Mesenchymal stem cell (in vitro differentiated cells and primary cell): ENCODE data around the gene DHX32.
"Not testable (repeated sequence)": the region's sequence is repeated elsewhere in the genome, so short reads cannot be mapped to it uniquely, and the experiment has no call there.

Experiments used
- DNase-seq: peaks from one replicate; pipeline ENCODE4 v3.0.0-alpha.2; 2013
- H2AFZ ChIP-seq: one replicate; pipeline ENCODE4 v1.6.1; 2013; ENCODE audit warnings: low read depth, mild to moderate bottlenecking, control low read depth, inconsistent platforms, low read length, moderate library complexity
- H2AK5ac ChIP-seq: 2 replicates; pipeline ENCODE4 v1.6.1; 2013; ENCODE audit warnings: low read length, moderate library complexity, mild to moderate bottlenecking, inconsistent platforms; ENCODE audit not compliant: severe bottlenecking
- H2BK120ac ChIP-seq: one replicate; pipeline ENCODE4 v1.6.1; 2013; ENCODE audit warnings: low read depth, mild to moderate bottlenecking, inconsistent platforms, low read length, moderate library complexity
- H2BK12ac ChIP-seq, 2 experiments: one replicate each; pipeline ENCODE4 v1.6.1; 2013; ENCODE audit warnings: inconsistent platforms in 2 of 2, low read length in 2 of 2, mild to moderate bottlenecking in 2 of 2, moderate library complexity in 2 of 2, control low read depth in 1 of 2
- H2BK15ac ChIP-seq: one replicate; pipeline ENCODE4 v1.6.1; 2013; ENCODE audit warnings: mild to moderate bottlenecking, low read depth, inconsistent platforms; ENCODE audit not compliant: poor library complexity, severe bottlenecking
- H2BK5ac ChIP-seq: 2 replicates; pipeline ENCODE4 v1.6.1; 2013; ENCODE audit warnings: low read depth, mild to moderate bottlenecking, low read length, control low read depth, inconsistent platforms; ENCODE audit not compliant: poor library complexity, severe bottlenecking
- H3K14ac ChIP-seq, 2 experiments: one replicate each; pipeline ENCODE4 v1.6.1; 2013; ENCODE audit warnings: inconsistent platforms in 2 of 2, low read length in 2 of 2, control low read depth in 1 of 2, mild to moderate bottlenecking in 1 of 2, moderate library complexity in 1 of 2
- H3K18ac ChIP-seq, 2 experiments: one replicate each; pipeline ENCODE4 v1.6.1; 2013; ENCODE audit warnings: inconsistent platforms in 2 of 2, low read length in 2 of 2, control low read depth in 1 of 2, low read depth in 1 of 2, mild to moderate bottlenecking in 1 of 2
- H3K23ac ChIP-seq, 2 experiments: one replicate each; pipeline ENCODE4 v1.6.1; 2013; ENCODE audit warnings: inconsistent platforms in 2 of 2, low read length in 2 of 2, mild to moderate bottlenecking in 2 of 2, moderate library complexity in 2 of 2, control low read depth in 1 of 2
- H3K27ac ChIP-seq: 2 replicates; pipeline ENCODE4 v1.5.1; 2013; ENCODE audit warnings: mild to moderate bottlenecking, moderate library complexity, low read length, control low read depth, inconsistent platforms; ENCODE audit not compliant: poor library complexity, severe bottlenecking
- H3K27me3 ChIP-seq, 2 experiments: 2 replicates each; pipeline versions ENCODE4 v1.6.1 to v1.7.0; 2013; ENCODE audit warnings: low read length in 2 of 2, mild to moderate bottlenecking in 2 of 2, moderate library complexity in 2 of 2, control low read depth in 1 of 2, inconsistent platforms in 1 of 2; ENCODE audit not compliant: control insufficient read depth in 1 of 2, insufficient read depth in 1 of 2
- H3K36me3 ChIP-seq, 2 experiments: 2 replicates each; pipeline versions ENCODE4 v1.6.1 to v1.7.0; 2013; ENCODE audit warnings: low read length in 2 of 2, control low read depth in 1 of 2, inconsistent platforms in 1 of 2, low read depth in 1 of 2, mild to moderate bottlenecking in 1 of 2; ENCODE audit not compliant: insufficient read depth in 2 of 2, control insufficient read depth in 1 of 2
- H3K4ac ChIP-seq, 2 experiments: one replicate each; pipeline ENCODE4 v1.6.1; 2013; ENCODE audit warnings: inconsistent platforms in 2 of 2, low read length in 2 of 2, mild to moderate bottlenecking in 2 of 2, moderate library complexity in 2 of 2, control low read depth in 1 of 2, low read depth in 1 of 2
- H3K4me1 ChIP-seq: 2 replicates; pipeline ENCODE4 v1.6.1; 2013; ENCODE audit warnings: low read depth, low read length, control low read depth; ENCODE audit not compliant: control insufficient read depth, insufficient read depth
- H3K4me2 ChIP-seq: 2 replicates; pipeline ENCODE4 v1.6.1; 2013; ENCODE audit warnings: low read length, mild to moderate bottlenecking, inconsistent platforms; ENCODE audit not compliant: poor library complexity, severe bottlenecking
- H3K4me3 ChIP-seq, 2 experiments: 2 replicates each; pipeline versions ENCODE4 v1.5.1 to v1.7.0; 2013; ENCODE audit warnings: low read length in 2 of 2, mild to moderate bottlenecking in 2 of 2, control low read depth in 1 of 2, low read depth in 1 of 2; ENCODE audit not compliant: insufficient read depth in 1 of 2
- H3K79me1 ChIP-seq: replicated peaks from 2 replicates; pipeline ENCODE4 v1.6.1; 2013; ENCODE audit warnings: mild to moderate bottlenecking, control low read depth, low read length, inconsistent platforms; ENCODE audit not compliant: poor library complexity, severe bottlenecking
- H3K9ac ChIP-seq: 2 replicates; pipeline ENCODE4 v1.7.0; 2013; ENCODE audit warnings: mild to moderate bottlenecking, low read length, moderate library complexity
- H3K9me3 ChIP-seq: 2 replicates; pipeline ENCODE4 v1.7.0; 2013; ENCODE audit warnings: mild to moderate bottlenecking, low read length; ENCODE audit not compliant: control insufficient read depth
- H4K8ac ChIP-seq: one replicate; pipeline ENCODE4 v1.6.1; 2013; ENCODE audit warnings: inconsistent platforms, mild to moderate bottlenecking, low read length, moderate library complexity
- H4K91ac ChIP-seq: one replicate; pipeline ENCODE4 v1.6.1; 2013; ENCODE audit warnings: mild to moderate bottlenecking, low read length, inconsistent platforms
- WGBS: methylation state at CpG from one replicate; pipeline ENCODE4 v1.1.7; 2013; ENCODE audit warnings: mixed read lengths; 5-methylcytosine and 5-hydroxymethylcytosine counted together

DHX32 gene

DNA sequence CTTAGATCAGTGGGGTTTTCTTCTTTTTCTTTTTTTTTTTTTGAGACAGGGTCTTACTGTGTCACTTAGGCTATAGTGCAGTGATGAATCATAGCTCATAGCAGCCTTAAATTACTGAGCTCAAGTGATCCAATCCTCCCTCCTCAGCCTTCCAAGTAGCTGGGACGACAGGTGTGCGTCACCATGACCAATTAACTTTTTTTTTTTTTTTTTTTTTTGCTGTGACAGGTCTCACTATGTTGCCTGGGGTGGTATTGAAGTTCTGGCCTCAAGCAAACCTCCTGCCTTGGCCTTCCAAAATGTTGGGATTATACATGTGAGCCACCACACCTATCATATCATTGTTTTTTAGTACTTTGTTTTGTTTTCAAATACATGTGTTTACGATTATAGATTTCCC, 28.4 kb upstream of the DHX32 start:
- not testable (repeated sequence) for H3K18ac ChIP-seq, H2AK5ac ChIP-seq, H4K8ac ChIP-seq, H3K23ac ChIP-seq, H3K79me1 ChIP-seq, H3K14ac ChIP-seq, H3K36me3 ChIP-seq, H2AFZ ChIP-seq, H3K4me3 ChIP-seq, H2BK15ac ChIP-seq, DNase-seq, H2BK120ac ChIP-seq, H4K91ac ChIP-seq, H2BK12ac ChIP-seq, H3K4ac ChIP-seq, H3K4me1 ChIP-seq, H3K27me3 ChIP-seq, H2BK5ac ChIP-seq, H3K27ac ChIP-seq, H3K4me2 ChIP-seq, H3K9me3 ChIP-seq, H3K9ac ChIP-seq
- 100% methylated on average over 1 of the region's 3 CpGs for WGBS

DNA sequence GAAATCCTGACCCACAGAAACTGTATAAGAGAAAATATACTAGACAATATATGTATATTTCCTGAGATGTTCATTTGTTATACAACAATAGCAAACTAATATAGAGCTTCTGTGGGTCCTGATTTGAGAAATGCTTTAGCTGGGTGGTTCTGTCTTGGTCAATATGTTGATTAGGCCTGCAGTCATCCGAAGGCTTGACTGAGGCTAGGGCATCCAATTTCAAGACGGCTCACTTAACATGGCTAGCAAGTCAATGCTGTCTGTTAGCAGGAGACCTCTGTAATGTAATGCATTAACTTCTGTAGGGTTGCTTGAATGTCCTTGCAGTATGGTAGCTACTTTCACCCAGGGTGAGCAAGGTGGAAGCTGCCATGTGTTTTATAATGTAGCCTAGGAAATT, 27.7 kb upstream of the DHX32 start:
- H3K27ac ChIP-seq, H2BK15ac ChIP-seq, H3K9me3 ChIP-seq, H2BK120ac ChIP-seq, H3K18ac ChIP-seq, H3K4me3 ChIP-seq, H2AK5ac ChIP-seq, H3K27me3 ChIP-seq, H4K91ac ChIP-seq, H3K79me1 ChIP-seq, H3K36me3 ChIP-seq, H2BK5ac ChIP-seq, H3K14ac ChIP-seq, H4K8ac ChIP-seq, H2BK12ac ChIP-seq, H3K9ac ChIP-seq, H3K23ac ChIP-seq, H3K4ac ChIP-seq, H2AFZ ChIP-seq, DNase-seq, H3K4me2 ChIP-seq, H3K4me1 ChIP-seq: not testable (repeated sequence)
- WGBS, result 80% methylated on average over 2 of the region's 2 CpGs

DNA sequence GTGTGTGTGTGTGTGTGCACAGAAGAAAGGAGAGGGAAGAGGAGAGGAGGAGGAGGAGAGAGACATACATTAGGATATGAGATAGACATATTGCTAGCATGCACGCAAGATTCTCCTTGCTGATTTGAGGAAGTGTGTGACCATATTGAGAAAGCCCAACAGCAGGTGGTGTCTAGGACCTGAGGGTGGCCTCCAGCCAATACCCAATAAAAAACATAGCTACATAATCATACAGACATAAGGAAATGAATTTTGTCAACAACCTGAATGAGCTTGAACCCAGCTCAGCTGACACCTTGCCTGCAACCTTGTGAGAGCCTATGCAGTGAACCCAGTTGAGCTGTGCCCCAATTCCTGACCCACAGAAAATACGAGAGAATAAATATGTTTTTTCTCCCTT, 26.5 kb upstream of the DHX32 start:
- not testable (repeated sequence) for H3K14ac ChIP-seq, H2AK5ac ChIP-seq, H3K27me3 ChIP-seq, H2BK15ac ChIP-seq, DNase-seq, H4K91ac ChIP-seq, H2BK5ac ChIP-seq, H3K18ac ChIP-seq, H2AFZ ChIP-seq, H3K27ac ChIP-seq, H3K4ac ChIP-seq, H3K36me3 ChIP-seq, H3K23ac ChIP-seq, H4K8ac ChIP-seq, H3K9ac ChIP-seq, H2BK12ac ChIP-seq, H3K4me3 ChIP-seq, H3K4me1 ChIP-seq, H3K9me3 ChIP-seq, H3K4me2 ChIP-seq, H2BK120ac ChIP-seq, H3K79me1 ChIP-seq
- 100% methylated on average over 2 of the region's 2 CpGs for WGBS

DNA sequence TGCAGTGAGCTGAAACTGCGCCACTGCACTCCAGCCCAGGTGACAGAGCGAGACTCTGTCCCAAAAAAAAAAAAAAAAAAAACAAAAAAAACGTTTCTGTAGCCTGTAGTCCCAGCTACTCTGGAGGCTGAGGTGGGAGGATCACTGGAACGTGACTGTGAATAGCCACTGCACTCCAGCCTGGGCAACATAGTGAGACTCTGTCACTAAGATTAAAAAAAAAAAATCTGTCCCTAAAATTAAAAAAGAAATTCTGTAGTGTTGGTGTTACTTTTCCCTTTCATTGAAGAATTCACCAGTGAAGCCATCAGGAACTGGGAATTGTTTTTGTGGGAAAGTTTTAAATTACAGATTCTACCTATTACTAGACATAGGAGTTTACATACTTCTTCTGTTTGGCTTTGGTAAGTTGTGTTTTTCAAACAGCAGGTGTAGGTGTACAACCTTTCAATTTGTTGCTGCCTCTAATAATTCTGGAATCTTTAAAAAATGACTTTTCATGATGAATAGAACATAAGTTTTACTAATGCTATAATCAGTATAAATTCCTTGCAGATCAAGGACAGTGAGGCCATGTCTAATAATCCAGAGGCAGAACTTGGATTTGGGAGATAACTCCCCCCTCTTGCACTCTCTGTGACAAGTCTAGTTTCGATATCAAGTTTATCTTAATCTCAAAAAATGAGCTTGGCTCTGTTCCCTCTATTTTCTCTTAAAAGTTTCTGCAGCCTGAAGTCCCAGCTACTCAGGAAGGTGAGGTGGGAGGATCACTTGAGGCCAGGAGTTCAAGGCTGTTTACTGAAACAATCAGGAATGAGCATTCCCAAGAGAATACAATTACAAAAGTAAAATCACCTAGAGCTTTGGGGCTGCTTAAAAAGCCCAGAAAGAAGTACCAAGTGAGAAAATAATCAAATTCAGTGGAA, 24.2 kb upstream of the DHX32 start:
- H3K4me3 ChIP-seq, H3K9me3 ChIP-seq, DNase-seq, H3K27me3 ChIP-seq, H3K23ac ChIP-seq, H3K4ac ChIP-seq, H2BK5ac ChIP-seq, H3K14ac ChIP-seq, H3K36me3 ChIP-seq, H3K18ac ChIP-seq, H4K8ac ChIP-seq, H2AK5ac ChIP-seq, H3K79me1 ChIP-seq, H3K9ac ChIP-seq, H3K4me2 ChIP-seq, H3K27ac ChIP-seq, H4K91ac ChIP-seq, H3K4me1 ChIP-seq, H2BK12ac ChIP-seq, H2AFZ ChIP-seq, H2BK120ac ChIP-seq, H2BK15ac ChIP-seq: not testable (repeated sequence)
- 81% methylated on average over 4 of the region's 5 CpGs for WGBS
